A673 (cell line): ENCODE results near the gene RECK. TPM values are rescaled to one million over a fixed set of nuclear protein-coding genes. Genes with fewer than 3 reads are reported as not detected.
"Not testable (repeated sequence)": the region's sequence is repeated elsewhere in the genome, so short reads cannot be mapped to it uniquely, and the experiment has no call there.

Source experiments
- BruUV-seq: library from RNA; stranded (reverse); fragments of 400-500 nt; replicated peaks from 2 replicates; lab custom pipeline; 2021; lab: Mats Ljungman, UMichigan
- CTCF ChIA-PET: fragments of 300-600 bp; sonication (Branson Sonifier 250); formaldehyde crosslinking; loops from one replicate; lab custom pipeline; 2022; ENCODE audit warnings: antibody characterized with exemption; lab: Charles Lee
- POLR2A ChIA-PET: fragments of 300-600 bp; sonication (Branson Sonifier 250); formaldehyde crosslinking; loops from one replicate; lab custom pipeline; 2022; ENCODE audit warnings: antibody characterized with exemption; ENCODE audit not compliant: low non-redundant PET; lab: Charles Lee
- DNase-seq: peaks from one replicate; pipeline ENCODE4 v3.0.0-alpha.2; 2015; ENCODE audit warnings: low spot score
- H3K27ac ChIP-seq: fragments of 200-600 bp; sonication (generic); 2 replicates; pipeline ENCODE4 v1.5.1; 2016; ENCODE audit warnings: mixed run types, low read depth, mild to moderate bottlenecking, mixed read lengths, antibody characterized with exemption, low read length; ENCODE audit not compliant: poor library complexity, severe bottlenecking
- H3K27me3 ChIP-seq: fragments of 200-600 bp; sonication (generic); replicated peaks from 2 replicates; pipeline ENCODE4 v1.6.1; 2017; ENCODE audit warnings: mixed run types, low read depth, mild to moderate bottlenecking, mixed read lengths, antibody characterized with exemption, low read length; ENCODE audit not compliant: insufficient read depth, poor library complexity
- H3K36me3 ChIP-seq: fragments of 200-600 bp; sonication (generic); 2 replicates; pipeline ENCODE4 v1.6.1; 2016; ENCODE audit warnings: mixed run types, mild to moderate bottlenecking, mixed read lengths, antibody characterized with exemption, low read length; ENCODE audit not compliant: insufficient read depth, poor library complexity, severe bottlenecking
- H3K4me1 ChIP-seq: fragments of 200-600 bp; sonication (generic); 2 replicates; pipeline ENCODE4 v1.6.1; 2017; ENCODE audit warnings: mixed run types, mild to moderate bottlenecking, mixed read lengths, antibody characterized with exemption, low read length; ENCODE audit not compliant: insufficient read depth, poor library complexity, severe bottlenecking
- H3K4me3 ChIP-seq: fragments of 200-600 bp; sonication (generic); 2 replicates; pipeline ENCODE4 v1.5.1; 2016; ENCODE audit warnings: low read depth, mixed run types, mild to moderate bottlenecking, mixed read lengths, low read length; ENCODE audit not compliant: poor library complexity, severe bottlenecking
- H3K9me3 ChIP-seq: fragments of 200-600 bp; sonication (generic); 2 replicates; pipeline ENCODE4 v1.6.1; 2016; ENCODE audit warnings: mixed run types, low read depth, mild to moderate bottlenecking, mixed read lengths, antibody characterized with exemption, low read length; ENCODE audit not compliant: poor library complexity, severe bottlenecking
- CTCF ChIP-seq: fragments of 300-800, 200-600 bp; sonication (generic); conservative IDR thresholded peaks from 2 replicates; pipeline ENCODE4 v1.5.1; 2017; ENCODE audit warnings: low read depth, mild to moderate bottlenecking, antibody characterized with exemption, low read length, moderate library complexity, mixed read lengths
- EZH2 ChIP-seq: fragments of 200-600 bp; sonication (generic); IDR thresholded peaks from 2 replicates; pipeline ENCODE4 v1.6.1; 2017; ENCODE audit warnings: borderline replicate concordance, low read depth, mild to moderate bottlenecking, mixed read lengths, antibody characterized with exemption, low read length; ENCODE audit not compliant: poor library complexity, severe bottlenecking
- intact Hi-C: fragments of 100-400 bp; cut with micrococcal nuclease; formaldehyde crosslinking; loops from one replicate; pipeline ENCODE4 v1.10.0; 2022; ENCODE audit not compliant: unreplicated experiment
- total RNA-seq: library from RNA; stranded (reverse); gene quantifications from 2 replicates; pipeline ENCODE4 v1.2.3, GENCODE V29; 2021

RECK gene
- total RNA-seq, 1 experiment from 2014 or later = 9.1 TPM

GRCh38 chr9:36156116-36156515 is 119.4 kb downstream of the RECK start:
- no peaks in the 10 kb centered on the region for H3K36me3 ChIP-seq
- BruUV-seq = no TSS peak
- intact Hi-C loops = no loop called here

DNA sequence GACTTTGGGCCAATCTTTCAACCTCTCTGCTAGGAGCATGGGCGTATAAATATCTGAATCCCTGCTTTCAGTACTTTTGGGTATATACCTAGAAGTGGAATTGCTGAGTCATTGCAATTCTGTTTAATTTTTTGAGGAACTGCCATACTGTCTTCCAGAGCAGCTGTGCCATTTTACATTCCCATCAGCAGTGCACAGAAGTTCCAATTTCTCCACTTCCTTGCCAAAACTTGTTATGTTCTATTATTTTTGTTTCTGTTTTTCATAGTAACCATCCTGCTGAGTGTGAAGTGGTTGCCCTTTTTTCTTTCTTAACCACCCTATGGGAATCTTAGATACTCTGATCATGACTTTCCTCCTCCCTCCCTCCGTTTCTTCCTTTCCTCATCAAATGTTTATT is 121.4 kb downstream of the RECK start:
- no TSS peak for BruUV-seq
- ChIA-PET CTCF (no interaction called here), POLR2A (no interaction called here)
- intact Hi-C loops = no loop called here
- H3K36me3 ChIP-seq = no peaks in the 10 kb centered on the region
- TF ChIP-seq CTCF (no peak), EZH2 (no peak)
- H3K9me3 ChIP-seq = no peaks in the 10 kb centered on the region
- H3K27me3 ChIP-seq = no peaks in the 10 kb centered on the region
- H3K4me3 ChIP-seq = no peak overlapping the region
- no peak overlapping the region for H3K27ac ChIP-seq
- no peak for DNase-seq
- peaks cover 7% of the 10 kb centered on the region for H3K4me1 ChIP-seq

More at GRCh38 chr9:36156116-36156515, 119.4 kb downstream of the RECK start:
- ChIA-PET CTCF (no interaction called here), POLR2A (no interaction called here)
- H3K4me1 ChIP-seq = peaks cover 6% of the 10 kb centered on the region
- H3K27ac ChIP-seq = no peak overlapping the region
- H3K9me3 ChIP-seq = no peaks in the 10 kb centered on the region
- no peaks in the 10 kb centered on the region for H3K27me3 ChIP-seq
- H3K4me3 ChIP-seq = no peak overlapping the region
- no peak for DNase-seq
- TF ChIP-seq CTCF (no peak), EZH2 (no peak)

- BruUV-seq = no TSS peak
- H3K36me3 ChIP-seq = no peaks in the 10 kb centered on the region
- no peak for TF ChIP-seq CTCF
- no peak for TF ChIP-seq EZH2
- peaks cover 11% of the 10 kb centered on the region for H3K4me1 ChIP-seq
- intact Hi-C loops = no loop called here
- no peaks in the 10 kb centered on the region for H3K9me3 ChIP-seq
- POLR2A ChIA-PET = no interaction called here
- H3K4me3 ChIP-seq = no peak overlapping the region
- CTCF ChIA-PET = no interaction called here
- no peaks in the 10 kb centered on the region for H3K27me3 ChIP-seq
- DNase-seq = no peak
- H3K27ac ChIP-seq = no peak overlapping the region
Observed at GRCh38 chr9:36158917-36159316, 122.2 kb downstream of the RECK start.

DNA sequence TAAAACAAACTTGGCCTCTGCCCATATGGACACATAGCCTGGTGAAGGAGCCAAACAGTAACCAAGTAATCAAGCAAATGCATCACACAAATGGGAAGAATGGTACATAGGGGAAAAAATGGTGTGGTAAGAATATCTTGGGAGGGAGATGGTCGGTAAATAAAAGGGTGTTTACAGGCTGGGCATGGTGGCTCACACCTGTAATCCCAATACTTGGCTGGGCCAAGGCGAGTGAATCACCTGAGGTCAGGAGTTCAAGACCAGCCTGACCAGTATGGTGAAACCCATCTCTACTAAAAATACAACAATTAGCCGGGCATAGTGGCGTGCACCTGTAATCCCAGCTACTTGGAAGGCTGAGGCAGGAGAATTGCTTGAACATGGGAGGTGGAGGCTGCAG is 122.8 kb downstream of the RECK start:
- DNase-seq = not testable (repeated sequence)

GRCh38 chr9:36160126-36160525 is 123.4 kb downstream of the RECK start:
- H3K9me3 ChIP-seq, H3K36me3 ChIP-seq, BruUV-seq, POLR2A ChIA-PET, intact Hi-C loops, H3K4me3 ChIP-seq, H3K27ac ChIP-seq, H3K4me1 ChIP-seq, CTCF ChIA-PET, H3K27me3 ChIP-seq, DNase-seq: not testable (repeated sequence)

More for the DNA sequence above, 122.8 kb downstream of the RECK start:
- H3K27me3 ChIP-seq, H3K4me3 ChIP-seq, H3K4me1 ChIP-seq, BruUV-seq, CTCF ChIA-PET, H3K9me3 ChIP-seq, POLR2A ChIA-PET, intact Hi-C loops, H3K36me3 ChIP-seq, H3K27ac ChIP-seq: not testable (repeated sequence)
